Bronchial epithelial cell (primary cell): Measurements from ENCODE around the gene ATP8B2. TPM values are rescaled to one million over a fixed set of nuclear protein-coding genes. Genes with fewer than 3 reads are reported as not detected.
A peak's percentile ranks its signal among the peaks of the same experiment; 100 is the strongest.
"Not testable (repeated sequence)": the region's sequence is repeated elsewhere in the genome, so short reads cannot be mapped to it uniquely, and the experiment has no call there.

ENCODE experiments used
- DNase-seq: peaks from one replicate; pipeline ENCODE4 v3.0.0-alpha.2; 2010; ENCODE audit warnings: low read depth
- FAIRE-seq: peaks from 2 replicates; lab custom pipeline; 2011; peaks lifted over from hg19 to GRCh38; lab: Jason Lieb, UNC
- H3K27me3 ChIP-seq: 2 replicates; pipeline ENCODE4 v1.5.1; 2011; ENCODE audit warnings: low read length; ENCODE audit not compliant: control insufficient read depth, insufficient read depth
- H3K36me3 ChIP-seq: 2 replicates; pipeline ENCODE4 v1.5.1; 2011; ENCODE audit warnings: low read length; ENCODE audit not compliant: control insufficient read depth, insufficient read depth
- H3K4me3 ChIP-seq: 2 replicates; pipeline ENCODE4 v1.5.1; 2011; ENCODE audit warnings: mild to moderate bottlenecking, low read depth, low read length, control low read depth
- total RNA-seq: library from RNA; depleted of rRNA; stranded (reverse); fragments of >200 nt; gene quantifications from 2 replicates; pipeline ENCODE4 v1.2.1, GENCODE V29; 2014
- TF ChIP-seq, protein P1 (sequence below): IDR thresholded peaks from 2 replicates; pipeline ENCODE4 v1.5.1; 2011; ENCODE audit warnings: mild to moderate bottlenecking, moderate library complexity, low read length, control low read depth, inconsistent platforms; ENCODE audit not compliant: insufficient read depth, severe bottlenecking

The ATP8B2 gene
- total RNA-seq, 1 donor from 2014 or later = 15.5 TPM

DNA sequence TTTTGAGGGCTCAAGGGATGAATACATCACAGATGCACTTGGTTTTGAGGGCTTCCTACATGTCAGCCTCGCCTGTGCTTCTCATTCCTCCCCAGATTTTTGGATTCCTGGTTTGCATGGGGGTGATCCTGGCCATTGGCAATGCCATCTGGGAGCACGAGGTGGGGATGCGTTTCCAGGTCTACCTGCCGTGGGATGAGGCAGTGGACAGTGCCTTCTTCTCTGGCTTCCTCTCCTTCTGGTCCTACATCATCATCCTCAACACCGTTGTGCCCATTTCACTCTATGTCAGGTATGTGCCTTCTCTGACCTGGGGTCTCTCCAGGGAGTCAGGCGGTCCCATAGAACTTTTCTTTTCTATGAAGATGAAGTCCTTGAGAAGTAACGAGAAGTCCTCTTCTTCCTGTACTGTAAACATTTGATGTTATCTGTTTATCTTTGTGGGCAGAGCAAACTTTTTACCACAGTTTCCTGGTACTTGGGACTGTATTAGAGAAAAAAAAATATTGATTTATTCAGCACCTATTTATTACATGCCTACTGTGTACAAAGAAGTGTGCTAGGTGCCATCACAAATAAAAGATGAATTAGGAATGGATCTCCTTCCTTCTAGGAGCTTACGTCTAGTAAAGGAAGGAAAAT, 12.0 kb downstream of the ATP8B2 start:
- FAIRE-seq = no peak
- H3K36me3 ChIP-seq = peaks cover 7% of the 10 kb centered on the region

DNA sequence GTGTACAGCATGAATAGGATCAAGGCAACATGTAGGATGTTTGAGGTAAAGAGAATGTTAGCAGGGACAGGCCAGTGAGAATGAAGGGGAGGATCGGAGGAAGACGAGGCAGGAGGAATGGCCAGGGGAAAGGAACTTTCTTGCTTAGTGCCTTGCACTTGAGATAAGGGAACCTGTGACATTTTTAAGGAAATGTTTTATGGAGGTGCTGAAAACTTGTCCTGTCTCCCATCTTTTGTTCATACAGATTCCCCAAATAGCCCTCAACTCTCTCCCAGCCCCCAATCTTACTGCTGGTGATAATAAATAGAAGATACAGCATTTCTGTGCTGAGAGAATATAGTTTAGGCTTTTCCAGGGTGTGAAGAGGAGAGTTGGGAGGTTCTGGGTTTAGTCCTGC, 13.6 kb downstream of the ATP8B2 start:
- H3K27me3 ChIP-seq = no peaks in the 10 kb centered on the region
- DNase-seq = no peak
- no peak for FAIRE-seq
- H3K4me3 ChIP-seq = no peak overlapping the region
- H3K36me3 ChIP-seq = peaks cover 15% of the 10 kb centered on the region
- TF ChIP-seq, protein P1, sequence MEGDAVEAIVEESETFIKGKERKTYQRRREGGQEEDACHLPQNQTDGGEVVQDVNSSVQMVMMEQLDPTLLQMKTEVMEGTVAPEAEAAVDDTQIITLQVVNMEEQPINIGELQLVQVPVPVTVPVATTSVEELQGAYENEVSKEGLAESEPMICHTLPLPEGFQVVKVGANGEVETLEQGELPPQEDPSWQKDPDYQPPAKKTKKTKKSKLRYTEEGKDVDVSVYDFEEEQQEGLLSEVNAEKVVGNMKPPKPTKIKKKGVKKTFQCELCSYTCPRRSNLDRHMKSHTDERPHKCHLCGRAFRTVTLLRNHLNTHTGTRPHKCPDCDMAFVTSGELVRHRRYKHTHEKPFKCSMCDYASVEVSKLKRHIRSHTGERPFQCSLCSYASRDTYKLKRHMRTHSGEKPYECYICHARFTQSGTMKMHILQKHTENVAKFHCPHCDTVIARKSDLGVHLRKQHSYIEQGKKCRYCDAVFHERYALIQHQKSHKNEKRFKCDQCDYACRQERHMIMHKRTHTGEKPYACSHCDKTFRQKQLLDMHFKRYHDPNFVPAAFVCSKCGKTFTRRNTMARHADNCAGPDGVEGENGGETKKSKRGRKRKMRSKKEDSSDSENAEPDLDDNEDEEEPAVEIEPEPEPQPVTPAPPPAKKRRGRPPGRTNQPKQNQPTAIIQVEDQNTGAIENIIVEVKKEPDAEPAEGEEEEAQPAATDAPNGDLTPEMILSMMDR = no peak

More for the DNA sequence above, 12.0 kb downstream of the ATP8B2 start:
- no peaks in the 10 kb centered on the region for H3K27me3 ChIP-seq
- no peak for DNase-seq
- H3K4me3 ChIP-seq = no peak overlapping the region
- TF ChIP-seq, protein P1 = no peak

DNA sequence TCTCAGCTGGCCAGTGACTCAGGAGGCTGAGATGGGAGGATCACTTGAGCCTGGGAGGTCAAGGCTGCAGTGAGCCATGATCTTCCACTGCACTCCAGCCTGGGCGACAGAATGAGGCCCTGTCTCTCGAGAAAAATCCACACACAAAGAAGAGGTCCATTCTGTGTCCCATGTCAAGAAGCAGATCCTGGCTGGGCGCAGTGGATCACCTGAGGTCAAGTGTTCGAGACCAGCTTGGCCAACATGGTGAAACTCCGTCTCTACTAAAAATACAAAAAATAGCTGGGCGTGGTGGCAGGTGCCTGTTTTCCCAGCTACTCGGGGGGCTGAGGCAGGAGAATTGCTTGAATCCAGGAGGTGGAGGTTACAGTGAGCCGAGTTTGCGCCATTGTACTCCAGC, 16.0 kb downstream of the ATP8B2 start:
- not testable (repeated sequence) for H3K27me3 ChIP-seq, DNase-seq, H3K4me3 ChIP-seq, FAIRE-seq
- H3K36me3 ChIP-seq = peaks cover 22% of the 10 kb centered on the region

DNA sequence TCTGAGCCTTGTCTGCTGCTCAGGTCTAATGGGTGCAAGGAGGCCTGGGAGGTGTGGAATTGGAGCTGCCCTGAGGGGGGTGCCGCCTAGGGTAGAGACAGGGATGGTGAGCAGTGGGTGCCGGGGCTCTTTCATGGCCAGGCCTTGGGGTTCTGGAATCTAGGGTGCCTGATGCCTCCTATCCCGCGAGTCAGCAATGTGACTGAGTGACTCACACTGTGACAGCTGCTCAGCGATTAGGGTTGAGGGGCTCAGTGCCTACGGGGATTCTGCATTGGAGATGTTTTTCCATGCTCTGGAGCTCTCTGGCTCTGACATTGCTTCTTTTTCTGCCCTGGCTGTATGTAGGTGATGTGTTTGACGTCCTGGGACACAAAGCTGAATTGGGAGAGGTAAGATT, 16.8 kb downstream of the ATP8B2 start:
- Histone ChIP-seq H3K27me3 (no peaks in the 10 kb centered on the region), H3K4me3 (no peak overlapping the region), H3K36me3 (peaks cover 23% of the 10 kb centered on the region)
- DNase-seq = no peak
- FAIRE-seq = no peak
- TF ChIP-seq, protein P1 = no peak

DNA sequence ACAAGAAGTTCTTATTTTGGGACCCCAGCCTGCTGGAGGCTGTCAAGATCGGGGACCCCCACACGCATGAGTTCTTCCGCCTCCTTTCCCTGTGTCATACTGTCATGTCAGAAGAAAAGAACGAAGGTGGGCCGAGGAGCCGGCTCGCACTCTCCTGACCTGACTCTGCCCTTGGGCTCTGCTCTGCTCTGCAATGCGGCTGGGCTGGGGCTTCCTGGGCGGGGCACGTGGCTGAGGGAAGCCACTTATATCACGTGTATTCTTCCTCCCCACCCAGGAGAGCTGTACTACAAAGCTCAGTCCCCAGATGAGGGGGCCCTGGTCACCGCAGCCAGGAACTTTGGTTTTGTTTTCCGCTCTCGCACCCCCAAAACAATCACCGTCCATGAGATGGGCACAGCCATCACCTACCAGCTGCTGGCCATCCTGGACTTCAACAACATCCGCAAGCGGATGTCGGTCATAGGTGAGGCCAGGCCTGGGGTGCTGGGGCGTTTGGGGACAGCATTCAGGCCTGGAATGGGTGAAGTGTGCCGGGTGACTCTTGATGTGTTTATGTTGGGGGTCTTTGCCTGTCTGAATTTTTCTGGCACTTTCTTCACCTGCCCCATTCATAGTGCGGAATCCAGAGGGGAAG, 17.6 kb downstream of the ATP8B2 start:
- Histone ChIP-seq H3K27me3 (no peaks in the 10 kb centered on the region), H3K36me3 (peaks cover 21% of the 10 kb centered on the region), H3K4me3 (no peak overlapping the region)
- DNase-seq (no peak), FAIRE-seq (no peak)
- TF ChIP-seq, protein P1 = no peak

DNA sequence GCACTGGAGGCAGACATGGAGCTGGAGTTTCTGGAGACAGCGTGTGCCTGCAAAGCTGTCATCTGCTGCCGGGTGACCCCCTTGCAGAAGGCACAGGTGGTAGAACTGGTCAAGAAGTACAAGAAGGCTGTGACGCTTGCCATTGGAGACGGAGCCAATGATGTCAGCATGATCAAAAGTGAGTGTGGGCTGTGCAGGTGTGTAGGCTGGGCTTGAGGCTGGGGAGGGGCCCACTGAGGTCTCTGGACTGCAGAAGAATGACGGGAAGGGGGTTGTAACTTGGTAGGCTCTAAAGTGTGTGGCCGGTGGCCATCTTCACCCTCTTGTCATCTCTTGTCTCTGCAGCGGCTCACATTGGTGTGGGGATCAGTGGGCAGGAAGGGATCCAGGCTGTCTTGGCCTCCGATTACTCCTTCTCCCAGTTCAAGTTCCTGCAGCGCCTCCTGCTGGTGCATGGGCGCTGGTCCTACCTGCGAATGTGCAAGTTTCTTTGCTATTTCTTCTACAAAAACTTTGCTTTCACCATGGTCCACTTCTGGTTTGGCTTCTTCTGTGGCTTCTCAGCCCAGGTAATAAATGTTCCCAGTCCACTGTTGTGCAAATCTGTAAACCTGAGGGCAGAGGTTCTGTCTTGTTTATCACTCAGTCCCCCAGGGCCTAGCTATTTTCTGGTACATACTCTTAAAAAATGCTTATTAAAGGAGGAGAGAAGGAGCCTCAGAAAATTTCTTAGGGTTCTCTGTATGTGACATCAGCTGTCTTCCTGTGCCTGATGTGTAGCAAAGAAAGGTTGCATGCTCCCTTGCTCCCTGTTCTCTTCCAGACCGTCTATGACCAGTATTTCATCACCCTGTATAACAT, 19.9 kb downstream of the ATP8B2 start:
- peak; percentile 41 for DNase-seq
- peaks cover 21% of the 10 kb centered on the region for H3K36me3 ChIP-seq
- no peak for FAIRE-seq

More for the DNA sequence above, 19.9 kb downstream of the ATP8B2 start:
- Histone ChIP-seq H3K4me3 (no peak overlapping the region), H3K27me3 (no peaks in the 10 kb centered on the region)
- TF ChIP-seq, protein P1 = peak; percentile 81
